HepG2 (cell line): ENCODE results near the gene RFTN1. TPM values are rescaled to one million over a fixed set of nuclear protein-coding genes. Genes with fewer than 3 reads are reported as not detected.
A peak's percentile ranks its signal among the peaks of the same experiment; 100 is the strongest.

Experiments
- ATAC-seq: fragments of 200-7000 bp; cut with Tn5 transposase; 3 replicates; pipeline ENCODE4 v1.9.1; 2020; ENCODE audit warnings: mild to moderate bottlenecking, moderate library complexity
- BruUV-seq: library from RNA; stranded (reverse); fragments of 400-500 nt; replicated peaks from 2 replicates; lab custom pipeline; 2021; lab: Mats Ljungman, UMichigan
- CTCF ChIA-PET: fragments of 300-600 bp; formaldehyde crosslinking; extraction: SDS; loops from one replicate; lab custom pipeline; 2021; ENCODE audit warnings: low total read pairs, inconsistent platforms, low intra/inter-chr PET ratio; lab: Yijun Ruan, JAX
- POLR2A ChIA-PET: fragments of 350-600 bp; sonication (Branson Sonifier 250); formaldehyde crosslinking; loops from one replicate; lab custom pipeline; 2020; ENCODE audit warnings: antibody characterized with exemption, inconsistent platforms; lab: Yijun Ruan, JAX
- DNase-seq: peaks from one replicate; pipeline ENCODE4 v3.0.0-alpha.2; 2015; ENCODE audit warnings: low spot score
- FAIRE-seq: peaks from 3 replicates; lab custom pipeline; 2011; peaks lifted over from hg19 to GRCh38; lab: Jason Lieb, UNC
- H2AFZ ChIP-seq: one replicate; pipeline ENCODE4 v1.6.1; 2011; ENCODE audit warnings: low read length, inconsistent platforms
- H3K27ac ChIP-seq: fragments of 300-600 bp; 3 replicates; pipeline ENCODE4 v1.8.0; 2011; ENCODE audit warnings: mixed run types, mild to moderate bottlenecking, mixed read lengths, low read length, inconsistent platforms; ENCODE audit not compliant: insufficient read depth; ENCODE audit errors: extremely low read length
- H3K27me3 ChIP-seq, 2 experiments: fragments of 200-600 bp in 1 of 2; 2 replicates in 1 of 2; 3 replicates in 1 of 2; pipeline versions ENCODE4 v1.6.0 to v1.8.0; 2011; ENCODE audit warnings: low read length in 2 of 2, mild to moderate bottlenecking in 2 of 2, moderate library complexity in 2 of 2, inconsistent platforms in 1 of 2; ENCODE audit not compliant: insufficient read depth in 2 of 2, control insufficient read depth in 1 of 2
- H3K36me3 ChIP-seq, 2 experiments: fragments of 200-600 bp in 1 of 2; replicated peaks in 1 of 2; 2 replicates in 1 of 2; 3 replicates in 1 of 2; pipeline versions ENCODE4 v1.5.1 to v1.8.0; 2011; ENCODE audit warnings: low read length in 2 of 2, inconsistent platforms in 1 of 2; ENCODE audit not compliant: insufficient read depth in 2 of 2, control insufficient read depth in 1 of 2
- H3K4me1 ChIP-seq: 2 replicates; pipeline ENCODE4 v1.5.1; 2012; ENCODE audit warnings: low read length, inconsistent platforms; ENCODE audit not compliant: insufficient read depth
- H3K4me2 ChIP-seq: 2 replicates; pipeline ENCODE4 v1.6.0; 2011; ENCODE audit warnings: low read depth, low read length, inconsistent platforms
- H3K4me3 ChIP-seq, 3 experiments: fragments of 200-600 bp in 1 of 3; sonication (generic), shearing (Covaris generic) in 1 of 3; replicated peaks in 1 of 3; 2 replicates each; pipeline ENCODE4 v1.5.1; 2011 to 2016; ENCODE audit warnings: low read length in 3 of 3, inconsistent platforms in 2 of 3, low read depth in 2 of 3, mild to moderate bottlenecking in 2 of 3, control low read depth in 1 of 3, mixed read lengths in 1 of 3; ENCODE audit not compliant: insufficient read depth in 1 of 3
- H3K79me2 ChIP-seq: one replicate; pipeline ENCODE4 v1.6.1; 2011; ENCODE audit warnings: low read length, inconsistent platforms; ENCODE audit not compliant: insufficient read depth
- H3K9ac ChIP-seq: 2 replicates; pipeline ENCODE4 v1.6.0; 2011; ENCODE audit warnings: mild to moderate bottlenecking, low read depth, low read length, inconsistent platforms; ENCODE audit not compliant: insufficient read depth
- H3K9me3 ChIP-seq: 2 replicates; pipeline ENCODE4 v1.5.1; 2012; ENCODE audit warnings: mild to moderate bottlenecking, low read length
- H4K20me1 ChIP-seq: 2 replicates; pipeline ENCODE4 v1.6.0; 2011; ENCODE audit warnings: inconsistent platforms, mild to moderate bottlenecking, low read length, moderate library complexity; ENCODE audit not compliant: insufficient read depth
- ASH2L ChIP-seq: fragments of 300-600, 200-600 bp; sonication (generic); IDR thresholded peaks from 2 replicates; pipeline ENCODE4 v1.7.0; 2017; ENCODE audit warnings: low read depth, mild to moderate bottlenecking, moderate library complexity, mixed read lengths, low read length; ENCODE audit not compliant: insufficient read length
- CREB1 ChIP-seq, 2 experiments: fragments of 450-650 bp in 1 of 2; IDR thresholded peaks; 2 replicates each; pipeline ENCODE4 v1.6.1; 2016 to 2017; ENCODE audit warnings: control low read depth in 1 of 2, mild to moderate bottlenecking in 1 of 2, missing compliant biosample characterization in 1 of 2, missing genetic modification characterization in 1 of 2
- FOXC1 ChIP-seq: sonication (generic); formaldehyde crosslinking; IDR thresholded peaks from 2 replicates; pipeline ENCODE4 v1.8.0; 2022; ENCODE audit warnings: mild to moderate bottlenecking, missing genetic modification reagents, borderline replicate concordance
- GFI1 ChIP-seq: sonication (generic); formaldehyde crosslinking; IDR thresholded peaks from 2 replicates; pipeline ENCODE4 v1.5.0; 2020; ENCODE audit warnings: missing genetic modification reagents, mild to moderate bottlenecking, borderline replicate concordance
- ISX ChIP-seq: sonication (generic); formaldehyde crosslinking; conservative IDR thresholded peaks from 2 replicates; pipeline ENCODE4 v1.5.0; 2020; ENCODE audit warnings: missing genetic modification reagents
- SNAI1 ChIP-seq: sonication (generic); formaldehyde crosslinking; IDR thresholded peaks from 2 replicates; pipeline ENCODE4 v1.5.0; 2020; ENCODE audit warnings: mild to moderate bottlenecking, missing genetic modification reagents, borderline replicate concordance
- TFAP4 ChIP-seq: sonication (generic); IDR thresholded peaks from 2 replicates; pipeline ENCODE4 v1.6.1; 2016; ENCODE audit warnings: low read depth, borderline replicate concordance
- ZNF143 ChIP-seq: sonication (generic); formaldehyde crosslinking; IDR thresholded peaks from 2 replicates; pipeline ENCODE4 v1.4.0; 2020; ENCODE audit warnings: missing genetic modification reagents
- ZNF546 ChIP-seq: sonication (generic); formaldehyde crosslinking; conservative IDR thresholded peaks from 2 replicates; pipeline ENCODE4 v1.8.1; 2023; ENCODE audit warnings: mild to moderate bottlenecking, missing genetic modification reagents
- ZNF615 ChIP-seq: sonication (generic); formaldehyde crosslinking; IDR thresholded peaks from 2 replicates; pipeline ENCODE4 v1.5.0; 2020; ENCODE audit warnings: mild to moderate bottlenecking, missing genetic modification reagents, borderline replicate concordance
- ZNF710 ChIP-seq: sonication (generic); formaldehyde crosslinking; IDR thresholded peaks from 2 replicates; pipeline ENCODE4 v1.5.0; 2020; ENCODE audit warnings: mild to moderate bottlenecking, missing genetic modification reagents, borderline replicate concordance
- ZSCAN12 ChIP-seq: sonication (generic); formaldehyde crosslinking; IDR thresholded peaks from 2 replicates; pipeline ENCODE4 v1.9.0; 2021; ENCODE audit warnings: mild to moderate bottlenecking, missing genetic modification reagents
- ZSCAN22 ChIP-seq: sonication (generic); formaldehyde crosslinking; IDR thresholded peaks from 2 replicates; pipeline ENCODE4 v1.4.0; 2020; ENCODE audit warnings: mild to moderate bottlenecking, missing genetic modification reagents
- WGBS: methylation state at CpG from one replicate; pipeline ENCODE4 v1.1.6; 2017; ENCODE audit warnings: low lambda C conversion rate; 5-methylcytosine and 5-hydroxymethylcytosine counted together
- in situ Hi-C: cut with HindIII; loops from 2 replicates; pipeline ENCODE4 v1.10.0; 2017; ENCODE audit warnings: low pct_unique_long_range_greater_than_20kb; ENCODE audit not compliant: extremely low pct_ligation_motif_present
- intact Hi-C: fragments of 100-400 bp; cut with micrococcal nuclease; formaldehyde crosslinking; loops from one replicate; pipeline ENCODE4 v1.10.0; 2022; ENCODE audit not compliant: unreplicated experiment
- polyA plus RNA-seq, 8 experiments: library from polyadenylated mRNA; depleted of rRNA in 3 of 8; stranded (reverse) in 7 of 8; unstranded in 1 of 8; fragments of >200 nt; fragmentation: Illumina TruSeq in 4 of 8; extraction: Trizol in 4 of 8; gene quantifications; 2 replicates each; pipeline versions ENCODE4 v1.2.1 to v1.2.3, GENCODE V29; 2011 to 2016; ENCODE audit warnings: low read depth in 4 of 8, missing spikeins in 1 of 8, mixed read lengths in 1 of 8; ENCODE audit not compliant: insufficient read depth in 1 of 8
- total RNA-seq, 5 experiments: library from RNA; depleted of rRNA; stranded (reverse); fragments of >200 nt; fragmentation: Illumina TruSeq; extraction: Trizol; gene quantifications; 2 replicates each; pipeline ENCODE4 v1.2.3, GENCODE V29; 2016; ENCODE audit warnings: low read depth in 1 of 5
- TF ChIP-seq, protein P1 (sequence below): sonication (generic); formaldehyde crosslinking; IDR thresholded peaks from 2 replicates; pipeline ENCODE4 v1.5.0; 2020; ENCODE audit warnings: missing genetic modification reagents

RFTN1 gene
- total and polyA plus RNA-seq, 2 of the 13 experiments (the other 11 are each of a cell fraction or from before 2014, with no cell fraction given): not detected

DNA sequence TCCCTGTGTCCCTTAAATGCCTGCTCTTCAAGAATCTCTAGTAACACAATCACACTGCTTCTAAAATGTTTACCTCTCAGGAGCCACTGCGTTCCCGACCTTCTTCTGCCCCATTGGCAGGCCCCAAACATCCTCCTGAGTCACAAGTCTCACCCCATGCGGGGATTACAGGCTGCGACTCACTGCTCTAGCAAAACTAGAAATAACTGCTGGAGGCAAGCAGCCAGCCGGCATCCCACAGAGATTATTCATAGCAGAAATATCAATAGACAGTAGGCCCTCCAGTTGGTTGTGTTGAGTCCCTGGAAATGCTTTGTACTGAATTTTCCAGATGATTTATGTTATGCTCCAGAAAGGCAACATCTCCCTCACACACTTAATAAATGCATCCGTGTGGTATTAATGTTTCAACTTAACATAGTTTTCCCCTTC is 64.8 kb downstream of the RFTN1 start (continued):
- TF ChIP-seq TFAP4 (no peak), ZNF143 (no peak), GFI1 (CRISPR knock-in tag) (no peak), ZSCAN22 (no peak), ISX (CRISPR knock-in tag) (no peak), ZSCAN12 (CRISPR knock-in tag) (no peak), ZNF546 (CRISPR knock-in tag) (no peak), FOXC1 (CRISPR knock-in tag) (no peak), ASH2L (no peak)
- TF ChIP-seq, protein P1, sequence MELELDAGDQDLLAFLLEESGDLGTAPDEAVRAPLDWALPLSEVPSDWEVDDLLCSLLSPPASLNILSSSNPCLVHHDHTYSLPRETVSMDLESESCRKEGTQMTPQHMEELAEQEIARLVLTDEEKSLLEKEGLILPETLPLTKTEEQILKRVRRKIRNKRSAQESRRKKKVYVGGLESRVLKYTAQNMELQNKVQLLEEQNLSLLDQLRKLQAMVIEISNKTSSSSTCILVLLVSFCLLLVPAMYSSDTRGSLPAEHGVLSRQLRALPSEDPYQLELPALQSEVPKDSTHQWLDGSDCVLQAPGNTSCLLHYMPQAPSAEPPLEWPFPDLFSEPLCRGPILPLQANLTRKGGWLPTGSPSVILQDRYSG (CRISPR knock-in tag): no peak

DNA sequence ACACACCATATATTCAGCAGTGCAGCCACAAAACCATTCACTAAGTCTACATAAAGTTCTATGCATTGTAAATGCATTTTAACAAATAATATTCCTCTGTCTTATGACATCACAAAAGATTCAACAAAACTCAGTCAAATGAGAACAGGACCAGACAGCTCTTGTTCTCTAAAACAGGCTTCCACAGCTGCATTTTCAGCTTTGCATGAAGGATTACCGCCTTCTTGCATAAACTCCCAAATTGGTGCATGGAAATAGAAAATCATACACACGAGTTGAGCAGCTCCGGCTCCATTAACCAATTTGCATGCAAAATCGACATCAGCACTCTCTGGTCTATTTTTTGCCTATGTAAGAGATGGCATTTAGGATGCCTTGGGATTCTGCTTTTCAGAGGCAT is 66.4 kb downstream of the RFTN1 start:
- intact Hi-C loops: no loop called here
- Histone ChIP-seq H3K27me3 (peaks cover 0 to 19% of the 10 kb centered on the region in 2 experiments; a peak in 2 of 5 replicates), H3K9me3 (no peaks in the 10 kb centered on the region), H3K79me2 (no peaks in the 10 kb centered on the region), H3K4me2 (no peak overlapping the region), H3K27ac (no peak overlapping the region), H4K20me1 (no peaks in the 10 kb centered on the region), H2AFZ (no peak overlapping the region), H3K36me3 (no peaks in the 10 kb centered on the region), H3K9ac (no peak overlapping the region), H3K4me1 (no peaks in the 10 kb centered on the region), H3K4me3 (no peak overlapping the region)
- BruUV-seq: no TSS peak
- in situ Hi-C loops: no loop called here
- WGBS: 3% methylated on average over 4 of the region's 4 CpGs
- CTCF ChIA-PET: no interaction called here
- DNase-seq (no peak), ATAC-seq (no peak), FAIRE-seq (no peak)
- TF ChIP-seq CREB1 (IDR thresholded peaks at IDR 0.05): peak; percentile 43; the same call in 1 of the 2 replicates
- TF ChIP-seq CREB1 (CRISPR knock-in tag; IDR thresholded peaks at IDR 0.05): no peak
- TF ChIP-seq ZNF615 (CRISPR knock-in tag): no peak
- no peak for TF ChIP-seq SNAI1 (CRISPR knock-in tag)
- TF ChIP-seq ZNF710: no peak
- POLR2A ChIA-PET: no interaction called here
